OCI-LY7 (cell line): ENCODE measurements around the gene TGM5. TPM values are rescaled to one million over a fixed set of nuclear protein-coding genes. Genes with fewer than 3 reads are reported as not detected.

Experiments
- BruUV-seq: library from RNA; stranded (reverse); fragments of 400-500 nt; replicated peaks from 2 replicates; lab custom pipeline; 2021; lab: Mats Ljungman, UMichigan
- CTCF ChIA-PET: fragments of 300-600 bp; sonication (Branson Sonifier 250); formaldehyde crosslinking; loops from one replicate; lab custom pipeline; 2022; ENCODE audit warnings: antibody characterized with exemption; ENCODE audit not compliant: unreplicated experiment; lab: Charles Lee
- POLR2A ChIA-PET: fragments of 300-600 bp; sonication (Branson Sonifier 250); formaldehyde crosslinking; loops from one replicate; lab custom pipeline; 2022; ENCODE audit warnings: antibody characterized with exemption; lab: Charles Lee
- DNase-seq: peaks from one replicate; pipeline ENCODE4 v3.0.0-alpha.2; 2015; ENCODE audit warnings: low spot score
- H2AFZ ChIP-seq: fragments of 200-600 bp; sonication (generic), shearing (Covaris generic); 2 replicates; pipeline ENCODE4 v1.6.1; 2014; ENCODE audit warnings: mild to moderate bottlenecking, antibody characterized with exemption, low read length, moderate library complexity
- H3K27ac ChIP-seq: fragments of 200-600 bp; sonication (generic); 2 replicates; pipeline ENCODE4 v1.5.1; 2014; ENCODE audit warnings: mixed run types, low read depth, mild to moderate bottlenecking, moderate library complexity, low read length, inconsistent platforms; ENCODE audit not compliant: poor library complexity, severe bottlenecking
- H3K36me3 ChIP-seq: fragments of 200-600 bp; sonication (generic); 2 replicates; pipeline ENCODE4 v1.6.1; 2014; ENCODE audit warnings: mild to moderate bottlenecking, antibody characterized with exemption, low read length, moderate library complexity, mixed read lengths; ENCODE audit not compliant: insufficient read depth
- H3K4me1 ChIP-seq: fragments of 200-600 bp; sonication (generic); 2 replicates; pipeline ENCODE4 v1.5.1; 2014; ENCODE audit warnings: mild to moderate bottlenecking, low read length; ENCODE audit not compliant: insufficient read depth, poor library complexity, severe bottlenecking
- H3K4me2 ChIP-seq: fragments of 200-600 bp; sonication (generic); 2 replicates; pipeline ENCODE4 v1.6.1; 2014; ENCODE audit warnings: mild to moderate bottlenecking, low read length
- H3K4me3 ChIP-seq: fragments of 200-600 bp; sonication (generic); 2 replicates; pipeline ENCODE4 v1.5.1; 2014; ENCODE audit warnings: mild to moderate bottlenecking, low read depth, low read length; ENCODE audit not compliant: poor library complexity, severe bottlenecking
- H3K79me2 ChIP-seq: fragments of 200-600 bp; sonication (generic); 2 replicates; pipeline ENCODE4 v1.6.1; 2016; ENCODE audit warnings: low read depth, mild to moderate bottlenecking, low read length, moderate library complexity, mixed read lengths; ENCODE audit not compliant: insufficient read depth
- H3K9me2 ChIP-seq: fragments of 200-600 bp; sonication (generic); 2 replicates; pipeline ENCODE4 v1.6.1; 2016; ENCODE audit warnings: mild to moderate bottlenecking, low read length, mixed read lengths; ENCODE audit not compliant: insufficient read depth
- H3K9me3 ChIP-seq: fragments of 200-600 bp; sonication (generic); 2 replicates; pipeline ENCODE4 v1.6.1; 2014; ENCODE audit warnings: mild to moderate bottlenecking, mixed run types, low read length, mixed read lengths
- H4K20me1 ChIP-seq: fragments of 200-600 bp; sonication (generic); 2 replicates; pipeline ENCODE4 v1.6.1; 2014; ENCODE audit warnings: mild to moderate bottlenecking, antibody characterized with exemption, low read length, moderate library complexity, mixed read lengths; ENCODE audit not compliant: insufficient read depth
- EZH2phosphoT487 ChIP-seq: fragments of 200-600 bp; sonication (generic); IDR thresholded peaks from 2 replicates; pipeline ENCODE4 v1.6.1; 2018; ENCODE audit warnings: low read depth, borderline replicate concordance, mild to moderate bottlenecking, mixed run types, antibody characterized with exemption, low read length, moderate library complexity, mixed read lengths
- intact Hi-C: fragments of 100-400 bp; cut with micrococcal nuclease; formaldehyde crosslinking; loops from one replicate; pipeline ENCODE4 v1.10.0; 2022; ENCODE audit not compliant: unreplicated experiment
- total RNA-seq, 2 experiments: library from RNA; depleted of rRNA in 1 of 2; stranded (reverse); fragments of >200 nt in 1 of 2; shearing (Covaris generic) in 1 of 2; gene quantifications; 2 replicates each; pipeline ENCODE4 v1.2.3, GENCODE V29; 2014 to 2022
- TF ChIP-seq, protein P1 (sequence below): fragments of 200-600 bp; sonication (generic); conservative IDR thresholded peaks from 2 replicates; pipeline ENCODE4 v1.5.1; 2014; ENCODE audit warnings: mild to moderate bottlenecking, antibody characterized with exemption, low read length, moderate library complexity, mixed read lengths

The TGM5 gene
- total RNA-seq, 2 experiments from 2014 or later, result not detected

DNA sequence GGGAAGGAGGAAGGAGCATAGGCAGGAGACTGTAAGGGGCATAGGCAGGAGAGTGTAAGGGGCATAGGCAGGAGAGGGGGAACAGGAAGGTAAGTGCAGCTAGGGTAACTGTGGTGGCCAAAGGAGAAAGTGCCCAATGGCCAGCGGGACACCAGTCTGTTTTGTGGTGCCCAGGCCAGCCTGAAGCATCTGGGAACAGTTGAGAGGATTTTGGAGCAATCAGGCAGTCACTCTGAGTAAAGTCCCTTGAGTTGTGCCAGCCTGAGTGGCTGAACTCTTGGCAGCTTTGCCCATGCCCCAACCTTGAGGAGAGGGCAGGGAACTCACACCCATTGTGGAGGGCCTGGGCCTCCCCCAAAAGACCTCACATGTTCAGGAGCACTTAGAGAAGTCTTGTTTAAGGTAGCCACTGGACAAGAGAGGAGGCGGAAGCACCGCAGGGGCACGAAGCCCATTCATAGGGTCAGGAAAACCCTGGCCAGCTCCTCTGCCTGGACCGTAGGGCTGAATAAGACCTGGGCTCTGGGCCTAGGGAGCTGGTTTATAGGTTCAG is 3.5 kb upstream of the TGM5 start:
- Histone ChIP-seq H3K4me1 (peaks cover 7% of the 10 kb centered on the region), H2AFZ (no peak overlapping the region), H3K4me3 (no peak overlapping the region), H3K27ac (no peak overlapping the region), H3K9me3 (no peaks in the 10 kb centered on the region), H3K9me2 (no peaks in the 10 kb centered on the region), H3K79me2 (no peaks in the 10 kb centered on the region), H3K4me2 (no peak overlapping the region), H3K36me3 (no peaks in the 10 kb centered on the region), H4K20me1 (no peaks in the 10 kb centered on the region)
- POLR2A ChIA-PET, result interaction anchor here (0.6 kb wide), 1 partner anchor 23 kb away, joined by 3 read pairs; no protein-coding TSS in a partner anchor
- no peak for DNase-seq
- CTCF ChIA-PET, result interaction anchor here (1.0 kb wide), 1 partner anchor 44 kb away, joined by 3 read pairs; no protein-coding TSS in a partner anchor
- no peak for TF ChIP-seq EZH2phosphoT487
- TF ChIP-seq, protein P1, sequence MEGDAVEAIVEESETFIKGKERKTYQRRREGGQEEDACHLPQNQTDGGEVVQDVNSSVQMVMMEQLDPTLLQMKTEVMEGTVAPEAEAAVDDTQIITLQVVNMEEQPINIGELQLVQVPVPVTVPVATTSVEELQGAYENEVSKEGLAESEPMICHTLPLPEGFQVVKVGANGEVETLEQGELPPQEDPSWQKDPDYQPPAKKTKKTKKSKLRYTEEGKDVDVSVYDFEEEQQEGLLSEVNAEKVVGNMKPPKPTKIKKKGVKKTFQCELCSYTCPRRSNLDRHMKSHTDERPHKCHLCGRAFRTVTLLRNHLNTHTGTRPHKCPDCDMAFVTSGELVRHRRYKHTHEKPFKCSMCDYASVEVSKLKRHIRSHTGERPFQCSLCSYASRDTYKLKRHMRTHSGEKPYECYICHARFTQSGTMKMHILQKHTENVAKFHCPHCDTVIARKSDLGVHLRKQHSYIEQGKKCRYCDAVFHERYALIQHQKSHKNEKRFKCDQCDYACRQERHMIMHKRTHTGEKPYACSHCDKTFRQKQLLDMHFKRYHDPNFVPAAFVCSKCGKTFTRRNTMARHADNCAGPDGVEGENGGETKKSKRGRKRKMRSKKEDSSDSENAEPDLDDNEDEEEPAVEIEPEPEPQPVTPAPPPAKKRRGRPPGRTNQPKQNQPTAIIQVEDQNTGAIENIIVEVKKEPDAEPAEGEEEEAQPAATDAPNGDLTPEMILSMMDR, result no peak
- intact Hi-C loops, result no loop called here
- BruUV-seq, result no TSS peak

DNA sequence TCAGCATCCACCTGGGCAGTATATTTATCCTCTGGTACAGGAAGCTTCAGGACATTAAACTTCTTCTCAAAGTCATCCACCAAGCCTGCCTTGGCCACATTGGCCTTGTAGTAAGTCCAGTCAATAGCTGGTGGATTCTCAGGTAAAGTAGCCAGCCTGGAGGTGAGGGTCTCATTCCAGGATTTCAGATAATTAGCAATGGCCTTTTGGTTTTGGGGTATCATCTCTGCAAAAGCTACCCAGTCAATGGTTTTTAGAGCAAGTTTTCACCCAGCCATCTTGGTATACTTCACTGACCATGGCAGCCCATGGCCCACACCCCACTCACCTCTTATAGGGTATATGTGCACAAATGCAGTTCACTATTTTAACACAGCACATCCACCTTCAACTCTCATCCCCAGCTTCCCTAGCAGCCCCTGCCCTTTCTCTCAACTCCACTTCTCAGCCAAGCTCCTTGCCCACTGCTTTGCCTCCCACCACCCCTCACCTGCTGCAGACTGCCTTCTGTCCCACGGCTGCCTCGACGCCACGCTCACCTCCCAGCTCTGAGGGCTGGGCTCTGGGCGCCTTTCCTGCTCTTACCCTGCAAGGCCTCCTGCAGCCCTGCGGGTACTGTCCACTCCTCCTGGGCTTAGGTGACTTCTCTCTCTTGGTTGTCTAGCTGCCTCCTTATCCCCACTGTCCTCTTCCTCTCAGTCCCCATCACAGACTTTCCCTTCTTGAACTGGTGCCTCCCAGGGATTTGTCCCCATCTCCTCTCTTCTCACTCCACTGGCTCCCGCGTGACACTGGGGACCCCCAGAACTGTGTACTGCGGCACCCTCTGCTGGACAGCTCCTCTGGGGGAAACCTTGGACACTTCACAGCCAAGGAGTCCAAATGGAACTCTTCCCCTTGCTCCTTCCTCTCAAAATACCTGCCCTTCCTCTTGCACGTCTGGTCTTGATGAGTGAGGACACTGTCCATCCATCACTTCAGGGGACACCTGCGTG is 1.7 kb upstream of the TGM5 start:
- Histone ChIP-seq H3K79me2 (no peaks in the 10 kb centered on the region), H3K4me3 (no peak overlapping the region), H3K9me3 (no peaks in the 10 kb centered on the region), H3K27ac (no peak overlapping the region), H3K36me3 (no peaks in the 10 kb centered on the region), H3K9me2 (no peaks in the 10 kb centered on the region), H4K20me1 (no peaks in the 10 kb centered on the region), H2AFZ (no peak overlapping the region), H3K4me1 (peaks cover 7% of the 10 kb centered on the region), H3K4me2 (no peak overlapping the region)
- TF ChIP-seq, protein P1, result 0 out of 2 replicates have a peak, but pooled peaks have one; percentile 20
- no peak for TF ChIP-seq EZH2phosphoT487
- intact Hi-C loops, result no loop called here
- no peak for DNase-seq
- POLR2A ChIA-PET, result no interaction called here
- CTCF ChIA-PET, result no interaction called here
- no TSS peak for BruUV-seq
